ENCODE results near the gene KLK13.

GRCh38 chr19:51108805-51109146 is 43.9 kb upstream of the KLK13 start:
- no peak for TF ChIP-seq GLIS3 (CRISPR knock-in tag; IDR thresholded peaks at IDR 0.05)
- TF ChIP-seq PATZ1 (CRISPR knock-in tag; IDR thresholded peaks at IDR 0.05; ENCODE audit: borderline replicate concordance) = no peak
- TF ChIP-seq ZNF8 (CRISPR knock-in tag; IDR thresholded peaks at IDR 0.05) = no peak

Measured in SK-N-SH treated with all-trans-retinoic acid at 6 μM for 48 hours (cell line).